LoVo (cell line): ENCODE data around the gene NOS1.

Experiments used
- DNase-seq: peaks from one replicate; pipeline ENCODE4 v3.0.0-alpha.2; 2016; ENCODE audit warnings: low spot score

NOS1 gene

DNA sequence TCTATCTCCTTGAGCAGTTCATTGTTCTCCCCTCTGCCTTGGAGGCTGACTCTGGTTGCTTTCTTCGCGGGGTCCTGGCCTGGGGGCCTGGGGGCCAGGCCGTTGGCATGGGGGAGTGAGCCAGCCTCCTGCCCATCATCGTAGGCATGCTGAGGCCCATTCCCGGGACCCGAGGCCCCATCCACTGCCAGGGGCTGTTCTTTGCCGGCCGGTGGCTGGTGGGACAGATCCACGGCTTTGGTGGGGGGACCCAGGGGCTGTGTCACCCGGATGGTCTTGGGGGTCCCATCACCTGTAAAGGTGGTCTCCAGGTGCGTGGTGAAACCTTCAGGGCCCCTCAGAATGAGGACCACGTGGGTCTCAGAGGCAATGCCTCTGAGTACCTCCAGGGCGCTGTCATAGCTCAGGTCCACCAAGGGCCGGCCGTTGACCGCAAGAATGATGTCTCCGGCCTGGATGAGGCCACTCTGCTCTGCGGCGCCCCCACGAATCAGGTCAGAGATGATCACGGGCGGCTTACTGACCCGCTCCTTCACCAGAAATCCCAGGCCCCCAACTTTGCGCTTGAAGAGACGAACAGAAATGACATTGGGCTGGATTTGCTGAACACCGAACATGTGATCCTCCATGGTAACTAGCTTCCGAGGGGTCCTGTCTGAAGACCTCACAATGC, 30.8 kb downstream of the NOS1 start:
- no peak for DNase-seq

DNA sequence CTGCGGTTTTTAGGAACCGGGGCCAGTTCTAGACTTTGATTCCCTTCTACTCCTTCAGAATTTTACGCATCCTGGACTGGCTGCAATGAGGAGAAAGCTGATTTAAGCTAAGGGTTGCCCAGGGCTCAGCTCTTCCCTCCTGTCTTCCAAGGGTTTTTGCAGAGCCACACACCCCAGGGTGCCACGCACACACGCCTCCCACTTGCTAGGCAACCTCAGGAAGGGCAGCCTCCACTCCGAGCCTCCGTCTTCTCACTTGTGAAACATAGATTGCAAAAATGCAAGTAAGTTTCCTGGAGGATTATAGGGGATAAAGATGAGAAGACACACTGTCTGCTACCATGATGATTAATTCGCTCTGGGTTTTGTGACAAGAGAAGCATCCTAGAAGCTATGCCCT, 31.7 kb downstream of the NOS1 start:
- DNase-seq: no peak

DNA sequence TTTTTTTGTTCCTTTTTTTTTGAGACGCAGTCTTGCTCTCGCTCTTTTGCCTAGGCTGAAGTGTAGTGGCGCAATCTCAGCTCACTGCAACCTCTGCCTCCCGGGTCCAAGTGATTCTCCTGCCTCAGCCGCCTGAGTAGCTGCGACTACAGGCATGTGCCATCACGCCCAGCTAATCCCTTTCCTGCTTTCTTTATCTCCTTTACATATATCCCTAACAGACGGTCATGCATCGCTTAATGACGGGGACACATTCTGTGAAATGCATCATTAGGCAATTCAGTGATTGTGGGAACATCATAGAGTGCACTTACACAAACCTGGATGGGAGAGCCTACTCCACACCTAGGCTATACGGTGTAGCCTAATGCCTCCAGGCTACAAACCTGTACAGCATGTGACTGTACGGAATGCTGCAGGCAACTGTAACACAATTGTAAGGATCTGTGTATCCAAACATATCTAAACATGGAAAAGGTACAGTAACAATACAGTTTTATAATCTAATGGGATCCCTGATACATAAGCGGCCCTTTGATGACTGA, 32.8 kb downstream of the NOS1 start:
- no peak for DNase-seq

DNA sequence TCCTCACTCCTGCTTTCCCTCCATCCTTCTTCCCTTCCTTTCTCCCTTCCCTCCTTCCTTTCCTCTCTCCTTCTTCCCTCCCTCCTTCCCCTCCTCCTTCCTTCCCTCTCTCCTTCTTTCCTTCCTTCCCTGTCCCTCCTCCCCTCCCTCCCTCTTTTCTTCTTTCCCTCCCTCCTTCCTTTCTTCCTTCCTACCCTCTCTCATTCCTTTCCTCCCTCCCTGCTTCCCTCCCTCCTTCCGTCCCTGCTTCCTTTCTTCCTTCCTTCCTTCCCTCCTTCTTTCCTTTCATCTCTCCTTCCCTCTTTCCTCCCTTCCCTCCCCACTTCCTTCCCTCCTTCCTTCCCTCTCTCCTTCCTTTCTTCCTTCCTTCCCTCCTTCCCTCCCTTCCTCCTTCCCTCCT, 39.0 kb downstream of the NOS1 start:
- no peak for DNase-seq

DNA sequence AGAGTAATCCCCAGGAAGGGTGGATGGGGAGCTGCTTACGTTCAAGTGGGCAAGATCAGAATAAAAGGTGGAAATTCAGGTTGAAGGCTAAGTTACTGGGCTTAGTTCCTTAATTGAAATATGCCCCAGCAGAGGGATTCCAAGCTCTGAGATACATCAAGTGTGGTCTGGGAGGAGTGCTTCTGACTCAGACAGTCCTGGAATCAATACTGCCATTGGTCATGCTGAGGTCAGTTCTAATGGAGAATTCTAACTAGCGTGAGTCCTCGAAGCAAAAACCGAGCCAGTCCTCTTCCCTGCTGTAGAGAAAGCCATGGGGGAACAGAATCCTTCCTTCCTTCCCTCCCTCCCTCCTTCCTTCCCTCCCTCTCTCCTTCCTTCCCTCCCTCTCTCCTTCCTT, 39.9 kb downstream of the NOS1 start:
- DNase-seq: no peak

DNA sequence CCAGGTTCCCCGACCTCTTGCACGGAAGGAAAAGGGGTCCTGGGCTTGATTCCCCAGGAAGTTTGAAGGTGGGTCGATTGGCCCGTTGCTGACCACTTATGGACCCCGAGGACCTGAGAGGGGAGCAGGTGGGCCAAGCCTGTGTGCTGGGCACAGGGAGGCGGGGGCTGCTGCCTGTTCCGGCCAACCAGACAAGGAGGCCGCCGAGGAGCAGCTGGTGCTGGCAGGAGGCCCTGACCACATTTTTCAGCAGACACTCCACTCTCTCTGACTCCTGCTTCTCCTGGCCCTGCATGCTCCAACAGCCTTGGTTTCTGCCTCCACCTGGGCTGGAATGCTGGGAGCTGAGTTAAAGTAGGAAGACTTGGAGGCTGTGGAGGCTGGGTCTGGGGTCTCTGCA, 42.8 kb downstream of the NOS1 start:
- DNase-seq: no peak

DNA sequence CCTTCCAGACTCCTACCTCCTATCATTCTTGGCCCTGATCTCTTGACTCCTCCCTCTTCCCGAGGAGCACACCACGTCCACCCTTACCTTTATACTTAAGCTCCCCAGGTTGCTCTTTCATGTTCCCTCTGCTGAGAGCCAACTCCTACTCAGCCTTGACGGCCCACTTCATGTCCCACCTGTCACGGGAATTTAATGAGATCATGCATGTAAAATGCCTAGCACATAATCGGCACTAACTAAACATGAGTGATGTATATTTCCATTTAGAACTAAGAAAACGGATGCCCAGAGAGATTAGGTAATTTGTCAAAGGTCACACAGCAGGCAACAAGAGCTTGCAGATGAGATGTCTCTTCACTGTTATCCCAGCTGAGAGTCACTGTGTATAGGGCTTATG, 45.1 kb downstream of the NOS1 start:
- no peak for DNase-seq

DNA sequence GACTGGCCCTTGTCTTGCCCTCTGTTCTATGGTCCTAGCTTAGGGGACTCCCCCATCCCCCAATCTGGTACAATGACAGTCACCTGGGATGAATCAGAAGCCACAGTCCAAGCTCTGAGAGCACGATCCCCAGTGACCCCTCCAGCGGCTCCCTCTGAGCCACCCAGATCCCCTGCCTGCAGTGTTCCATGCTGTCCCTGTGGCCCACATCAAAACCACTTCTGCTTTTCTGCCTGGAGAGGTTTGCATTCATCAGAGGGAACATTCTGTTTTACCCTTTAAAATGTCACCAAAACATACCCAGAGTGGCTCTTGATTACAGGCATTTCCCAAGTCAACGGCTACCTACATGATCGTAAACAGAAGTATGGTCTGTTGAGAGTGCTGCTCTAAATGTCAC, 47.5 kb downstream of the NOS1 start:
- no peak for DNase-seq

DNA sequence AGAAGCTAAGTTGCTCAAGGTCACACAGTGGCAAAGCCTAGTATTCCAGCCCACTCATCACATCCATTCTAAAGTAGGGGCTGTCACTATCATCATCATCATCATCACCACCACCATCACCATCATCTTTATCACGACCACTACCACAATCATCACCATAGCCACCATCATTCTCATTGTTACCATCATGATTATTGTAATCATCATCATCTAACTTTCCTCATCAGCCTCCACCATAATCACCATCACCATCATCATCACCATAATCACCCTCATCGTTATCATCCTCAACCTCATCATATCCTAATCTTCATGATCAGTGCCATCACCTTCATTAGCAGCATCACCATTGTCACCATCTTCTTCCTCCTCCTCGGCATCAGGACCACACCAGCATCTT, 48.7 kb downstream of the NOS1 start:
- DNase-seq: no peak

DNA sequence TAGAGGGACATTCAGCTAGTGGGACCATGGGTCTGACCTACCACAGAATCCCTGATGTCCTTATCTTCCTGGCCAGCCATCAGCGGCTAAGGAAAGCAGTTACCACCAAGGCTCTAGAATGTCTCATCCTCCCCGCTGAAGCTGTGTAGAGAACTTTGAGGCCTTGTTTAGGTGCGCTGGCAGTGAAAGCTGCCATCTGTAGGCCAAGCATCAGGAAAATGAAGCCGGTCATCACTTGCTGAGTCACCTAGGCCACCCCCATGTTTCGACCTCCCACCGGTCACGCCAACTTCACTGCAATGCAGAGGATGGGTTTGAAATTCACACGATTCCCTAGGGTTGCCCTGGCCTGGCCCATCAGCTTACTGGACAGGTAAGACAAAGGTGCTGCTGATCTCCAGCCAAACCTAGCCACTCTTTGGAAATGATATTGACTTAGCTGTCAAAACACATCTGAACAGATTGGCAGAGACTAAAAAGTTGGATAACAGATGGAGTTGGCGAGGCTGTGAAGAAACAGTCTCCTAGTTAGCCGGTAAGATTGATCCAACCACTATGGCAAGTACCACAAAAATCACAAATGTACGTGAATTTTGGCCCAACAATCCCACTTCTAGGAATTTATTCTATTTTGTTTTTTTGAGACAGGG, 52.0 kb downstream of the NOS1 start:
- DNase-seq: no peak

DNA sequence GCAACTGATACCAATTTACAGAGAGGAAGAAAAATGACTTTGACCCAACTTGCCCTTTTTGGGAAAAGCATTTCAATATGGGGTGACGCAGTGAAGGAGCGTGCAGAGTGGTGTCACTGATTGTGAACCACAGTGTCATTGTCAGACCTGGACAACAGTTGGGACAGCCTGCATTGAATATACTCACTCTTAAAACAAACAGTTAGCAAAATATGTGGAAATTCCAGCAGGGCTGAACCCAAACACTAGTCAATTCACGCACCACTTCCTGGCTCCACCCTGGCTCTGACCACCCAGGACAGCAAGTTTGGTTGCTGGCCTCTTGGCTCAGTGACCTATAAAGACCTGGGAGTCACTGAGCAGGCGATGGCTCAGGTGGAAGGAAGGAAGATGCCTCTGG, 61.3 kb downstream of the NOS1 start:
- DNase-seq: no peak

DNA sequence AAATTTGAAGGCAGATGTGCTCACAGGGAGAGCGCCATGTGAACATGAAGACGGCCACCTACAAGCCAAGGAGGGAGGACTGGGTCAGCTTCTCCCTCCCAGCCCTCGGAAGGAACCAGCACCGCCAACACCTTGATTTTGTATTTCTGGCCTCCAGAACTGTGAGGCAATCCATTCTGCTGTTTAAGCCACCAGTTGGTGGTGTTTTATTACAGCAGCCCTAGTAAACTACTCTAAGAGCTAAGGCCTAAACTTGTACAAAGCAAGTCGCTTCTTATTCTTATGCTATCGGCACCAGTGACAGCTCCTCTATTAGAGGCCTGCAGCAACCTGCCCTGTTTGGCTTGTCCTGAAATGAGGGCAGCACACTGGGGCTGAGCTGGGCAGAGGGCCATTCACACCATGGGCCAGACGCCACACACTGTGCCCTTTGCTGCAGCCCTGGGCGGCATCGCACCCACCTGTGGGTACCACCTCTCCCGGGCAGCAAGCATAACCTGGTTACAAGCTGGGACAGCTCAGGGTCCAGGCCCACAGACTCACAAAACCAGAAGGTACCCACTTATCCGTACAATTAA, 62.7 kb downstream of the NOS1 start:
- no peak for DNase-seq

DNA sequence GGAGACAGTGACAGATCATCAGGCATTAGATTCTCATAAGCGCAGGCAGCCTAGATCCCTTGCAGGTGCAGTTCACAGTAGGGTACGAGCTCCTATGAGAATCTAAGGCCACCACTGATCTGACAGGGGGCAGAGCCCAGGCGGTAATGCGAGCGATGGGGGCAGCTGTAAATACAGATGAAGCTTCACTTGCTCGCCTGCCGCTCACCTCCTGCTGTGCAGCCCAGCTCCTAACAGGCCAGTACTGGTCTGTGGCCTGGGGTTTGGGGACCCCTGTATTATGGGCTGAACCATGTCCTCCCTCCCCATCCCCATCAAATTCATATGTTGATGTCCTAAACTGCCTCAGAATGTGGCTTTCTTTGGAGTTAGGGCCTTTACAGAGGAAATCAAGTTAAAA, 63.2 kb downstream of the NOS1 start:
- no peak for DNase-seq

DNA sequence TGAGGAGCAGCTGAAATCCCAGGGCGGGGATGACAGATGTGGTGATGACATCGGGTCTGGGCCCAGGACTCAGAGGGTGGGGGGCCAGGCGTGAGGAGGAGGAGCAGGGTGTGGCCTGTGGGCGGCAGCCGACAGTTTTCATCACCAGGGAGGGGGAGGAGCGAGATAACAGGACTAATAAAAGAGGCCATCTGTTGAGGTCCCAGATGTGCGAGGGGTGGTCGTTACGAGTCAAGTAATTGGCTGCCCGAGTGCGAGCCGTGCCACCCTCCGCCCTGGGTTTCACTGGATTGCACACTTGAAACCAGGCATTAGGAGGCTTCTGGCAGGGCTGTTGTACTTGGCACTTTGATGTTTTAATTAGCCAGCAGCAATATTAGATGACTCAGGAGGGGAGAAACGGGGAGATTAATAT, 67.2 kb downstream of the NOS1 start:
- DNase-seq: no peak

DNA sequence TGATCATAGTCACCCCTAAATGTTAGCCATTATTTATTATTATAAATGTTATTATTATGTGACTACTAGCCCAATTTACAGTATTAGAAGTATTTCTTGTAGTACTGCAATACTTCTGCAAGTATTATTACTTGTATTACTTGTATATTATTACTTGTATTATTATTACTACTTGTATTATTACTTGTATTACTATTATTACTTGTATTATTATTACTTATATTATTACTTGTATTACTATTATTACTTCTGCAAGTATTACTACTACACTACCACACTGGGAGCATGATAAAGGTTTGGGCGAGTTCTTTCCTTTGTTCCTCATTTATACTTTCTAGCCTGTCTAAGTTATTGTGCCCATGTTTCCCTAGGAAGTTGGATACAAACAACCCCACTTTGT, 67.9 kb downstream of the NOS1 start:
- DNase-seq: no peak

DNA sequence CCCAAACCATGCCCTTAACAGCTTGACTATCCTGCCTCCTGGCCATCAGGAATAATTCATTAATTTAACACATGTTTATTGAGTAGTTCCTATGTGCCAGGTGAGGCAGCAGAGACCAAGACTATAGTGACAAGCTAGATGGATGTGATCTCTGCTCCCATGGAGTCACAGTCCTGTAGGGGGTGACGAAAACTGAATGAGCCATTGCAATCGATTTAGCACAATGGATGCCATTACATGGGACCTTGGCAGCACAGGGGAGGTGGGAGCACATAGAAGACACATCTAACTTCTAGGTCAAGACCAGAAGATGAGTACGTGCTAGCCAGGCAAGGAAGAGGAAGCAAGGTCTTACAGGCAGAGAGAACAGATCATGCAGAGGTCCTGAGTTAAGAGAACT, 68.7 kb downstream of the NOS1 start:
- no peak for DNase-seq

DNA sequence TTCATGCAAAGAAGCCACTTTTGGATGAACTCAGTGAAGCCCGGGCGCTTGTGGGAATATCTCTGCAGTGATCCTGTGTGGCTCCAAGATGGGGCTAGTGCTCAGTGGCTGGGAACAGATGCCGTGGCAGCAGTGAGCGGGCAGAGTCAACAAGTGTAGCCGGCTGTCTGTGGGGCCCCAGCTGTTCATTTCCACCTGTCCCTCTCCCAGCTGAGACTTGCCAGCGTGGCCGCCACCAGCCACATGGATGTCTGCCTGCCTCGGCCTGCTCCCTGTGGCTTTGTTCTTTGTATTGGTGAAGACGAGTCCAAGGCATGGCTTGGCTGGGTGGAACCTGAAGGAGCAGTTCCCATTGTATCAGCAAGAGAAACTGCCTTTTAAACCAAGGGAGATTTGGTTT, 77.3 kb downstream of the NOS1 start:
- no peak for DNase-seq

DNA sequence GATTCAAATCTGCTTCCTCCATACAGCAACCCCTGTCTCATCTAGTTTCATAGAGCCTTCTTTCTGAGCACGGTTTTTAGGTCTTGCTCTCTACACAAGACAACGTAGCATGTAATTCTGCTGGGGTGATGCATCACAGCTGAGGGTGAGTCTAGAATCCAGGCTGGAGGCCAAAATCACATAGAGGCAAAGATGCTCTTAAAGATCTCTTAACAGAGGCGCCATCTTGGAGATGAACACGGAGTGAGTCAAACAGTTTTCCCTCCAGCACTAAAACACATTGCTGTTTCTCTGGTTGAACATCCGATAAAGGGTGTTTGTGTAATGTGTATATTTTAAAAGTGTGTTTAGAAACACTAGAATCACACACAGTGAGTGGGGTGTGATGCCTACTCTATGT, 78.9 kb downstream of the NOS1 start:
- no peak for DNase-seq

DNA sequence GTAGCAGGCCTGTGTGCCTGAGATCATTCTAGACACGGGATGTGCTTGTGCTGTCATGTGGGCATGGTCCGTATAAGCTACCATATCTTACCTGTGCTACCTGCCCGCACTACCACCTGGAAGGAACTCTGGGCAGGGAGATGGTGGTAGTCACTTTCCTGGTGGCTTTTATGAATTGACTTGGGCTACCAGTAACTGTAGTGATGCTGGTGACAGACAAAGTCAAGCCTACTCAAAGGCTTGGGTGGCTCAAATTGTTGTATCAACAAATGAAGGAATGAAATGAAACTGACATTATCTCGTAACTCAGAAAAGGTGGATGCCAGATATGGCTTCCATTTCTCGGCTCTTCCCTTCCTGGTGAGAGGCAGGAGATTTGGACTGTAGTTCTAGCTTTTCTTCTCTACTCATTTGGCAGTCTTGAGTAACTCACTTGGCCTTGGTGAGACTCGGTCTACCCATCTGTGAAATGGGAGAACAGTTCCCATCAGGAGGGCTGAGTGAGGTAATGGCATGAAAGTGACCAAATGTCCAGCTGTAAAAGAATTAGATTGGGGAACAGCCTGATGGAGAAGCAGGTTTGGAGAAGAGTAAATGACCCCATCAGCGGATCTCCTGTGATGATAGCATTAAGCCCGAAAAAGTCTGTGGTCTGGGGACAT, 81.3 kb downstream of the NOS1 start:
- DNase-seq: no peak

DNA sequence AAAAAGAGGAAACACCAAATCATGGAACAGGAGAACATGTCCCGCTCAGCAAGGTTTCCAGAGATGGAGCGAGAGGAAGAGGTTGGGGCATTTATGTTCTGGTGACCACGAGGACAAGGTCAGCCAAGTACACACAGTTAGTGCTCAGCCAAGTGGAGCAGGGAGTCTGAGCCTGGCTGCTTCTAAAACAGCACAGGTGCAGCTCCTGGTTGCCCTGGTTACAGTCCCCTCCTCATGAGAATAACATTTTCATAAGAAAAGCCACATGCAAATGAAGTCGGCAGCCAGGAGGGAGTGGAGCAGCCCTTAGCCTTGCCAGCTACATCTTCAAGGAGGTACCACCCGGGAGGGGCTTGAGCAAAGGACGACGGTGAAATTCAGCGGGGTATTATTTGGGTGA, 81.8 kb downstream of the NOS1 start:
- no peak for DNase-seq

DNA sequence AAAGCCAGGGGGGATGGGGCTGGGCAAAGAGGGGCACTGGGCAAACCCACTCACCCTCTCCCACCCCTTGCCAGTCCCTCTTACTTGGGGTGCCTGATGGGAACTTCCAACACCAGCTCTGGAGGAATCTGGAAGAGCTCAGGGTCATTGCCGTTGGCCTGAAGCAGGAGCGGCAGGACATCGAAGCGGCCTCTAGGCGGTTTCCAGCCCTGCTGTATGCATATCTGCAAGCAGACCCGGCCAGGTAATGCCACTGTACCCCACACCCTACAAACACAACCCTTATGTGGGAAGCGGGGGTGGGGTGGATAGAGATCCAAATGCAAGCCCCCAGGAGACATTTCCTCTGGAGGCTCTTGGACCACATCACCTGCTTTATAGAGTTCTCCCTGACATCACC, 83.6 kb downstream of the NOS1 start:
- DNase-seq: no peak

DNA sequence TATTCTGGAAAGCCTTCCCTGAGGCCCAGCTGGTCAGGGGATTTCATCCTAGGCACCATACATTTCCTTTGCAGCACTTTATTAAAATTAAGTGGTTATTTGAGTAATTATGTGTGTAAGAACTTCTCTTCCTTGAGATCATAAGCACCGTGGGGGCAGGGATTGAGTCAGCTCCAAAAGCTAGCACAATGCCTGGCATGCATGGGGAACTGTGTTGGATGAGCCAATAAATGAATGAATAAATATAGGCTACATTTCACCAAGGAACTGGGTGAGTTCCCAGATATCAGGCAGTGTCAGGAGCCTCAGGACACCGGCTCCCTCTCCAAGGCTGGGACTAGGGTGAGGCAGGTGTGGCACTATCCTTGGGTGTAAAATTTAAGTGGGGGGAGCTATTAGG, 88.3 kb downstream of the NOS1 start:
- no peak for DNase-seq

DNA sequence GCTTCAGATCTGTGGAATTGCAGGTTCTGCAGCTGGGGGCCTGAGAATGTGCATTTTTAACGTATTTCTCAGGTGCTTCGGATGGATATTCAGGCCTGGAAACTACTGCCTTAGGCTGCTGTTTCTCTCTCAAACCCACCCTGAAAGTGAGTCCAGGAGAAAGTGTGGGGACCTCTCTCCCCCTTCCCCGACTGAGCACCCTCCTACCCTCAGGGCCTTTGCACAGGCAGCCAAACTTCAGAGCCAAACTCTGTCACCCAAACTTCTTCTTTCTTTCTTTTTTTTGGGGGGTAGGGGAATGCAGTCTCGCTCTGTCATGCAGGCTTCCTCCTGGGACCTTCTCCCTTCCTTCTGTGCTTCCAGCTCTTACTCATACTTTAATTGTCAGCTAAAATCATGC, 88.7 kb downstream of the NOS1 start:
- no peak for DNase-seq
